ENCODE data around the gene ATAD2B. TPM values are rescaled to one million over a fixed set of nuclear protein-coding genes. Genes with fewer than 3 reads are reported as not detected.
"Not testable (repeated sequence)": the region's sequence is repeated elsewhere in the genome, so short reads cannot be mapped to it uniquely, and the experiment has no call there.

Gene ATAD2B
- total RNA-seq, 1 donor from 2014 or later, result 24.0 TPM

GRCh38 chr2:23793476-23793875 is 133.4 kb downstream of the ATAD2B start:
- DNase-seq (ENCODE audit: low spot score), result no peak

DNA sequence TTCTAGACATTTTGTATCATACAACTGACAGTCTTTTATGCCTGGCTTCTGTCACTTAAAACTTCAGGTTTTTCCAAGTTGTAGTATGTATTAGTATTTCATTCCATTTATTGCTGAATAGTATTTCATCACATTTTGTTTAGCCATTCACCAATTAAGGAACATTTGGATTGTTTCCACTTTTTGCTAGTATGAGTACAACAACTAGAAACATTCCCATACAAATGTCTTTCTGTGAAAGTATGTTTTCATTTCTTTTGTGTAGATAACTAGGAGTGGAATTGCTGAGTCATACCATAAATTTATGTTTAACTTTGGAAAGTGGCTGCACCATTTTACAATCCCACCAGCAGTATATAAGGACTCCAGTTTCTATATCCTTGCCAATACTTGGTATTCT is 135.9 kb downstream of the ATAD2B start:
- DNase-seq (ENCODE audit: low spot score), result no peak

- DNase-seq (ENCODE audit: low spot score), result no peak
Observed at GRCh38 chr2:23789012-23789411, 137.9 kb downstream of the ATAD2B start.

GRCh38 chr2:23788100-23788499 is 138.8 kb downstream of the ATAD2B start:
- DNase-seq (ENCODE audit: low spot score), result no peak

- no peak for DNase-seq (ENCODE audit: low spot score)
Observed at GRCh38 chr2:23784971-23785370, 142.0 kb downstream of the ATAD2B start.

- no peak for DNase-seq (ENCODE audit: low spot score)
Observed at GRCh38 chr2:23782646-23783045, 144.3 kb downstream of the ATAD2B start.

- no peak for DNase-seq (ENCODE audit: low spot score)
Observed at GRCh38 chr2:23782126-23782525, 144.8 kb downstream of the ATAD2B start.

DNA sequence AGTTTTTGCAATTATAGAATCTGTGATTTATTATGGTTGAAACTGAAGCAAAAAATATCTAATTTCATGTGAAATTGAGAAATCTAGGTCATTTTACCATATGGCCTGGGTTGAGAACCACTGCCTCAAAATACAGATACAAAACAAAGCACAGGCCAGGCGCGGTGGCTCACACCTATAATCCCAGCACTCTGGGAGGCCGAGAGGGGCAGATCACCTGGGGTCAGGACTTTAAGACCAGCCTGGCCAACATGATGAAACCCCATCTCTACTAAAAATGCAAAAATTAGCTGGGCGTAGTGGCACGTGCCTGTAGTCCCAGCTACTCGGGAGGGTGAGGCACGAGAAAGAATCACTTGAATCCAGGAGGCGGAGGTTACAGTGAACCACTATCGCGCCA is 146.5 kb downstream of the ATAD2B start:
- DNase-seq (ENCODE audit: low spot score), result not testable (repeated sequence)

DNA sequence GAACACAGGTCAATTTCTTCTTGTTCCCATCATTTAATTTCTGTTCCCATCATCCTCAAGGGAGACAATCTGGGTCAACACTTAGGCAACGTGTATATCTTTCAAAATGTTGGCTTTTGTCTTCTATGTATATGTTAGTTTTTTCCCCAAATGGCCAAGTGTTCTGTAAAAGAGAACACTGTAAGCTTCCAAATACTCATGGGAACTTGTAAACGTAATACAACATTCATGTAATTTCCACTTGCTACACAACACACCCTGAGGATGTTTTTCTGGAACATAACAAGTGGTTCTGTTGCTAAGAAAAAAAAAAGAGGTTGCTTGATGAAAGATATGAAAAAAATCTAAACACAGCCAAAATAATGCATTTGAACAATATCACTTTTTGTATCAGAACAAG is 149.1 kb downstream of the ATAD2B start:
- no peak for DNase-seq (ENCODE audit: low spot score)

DNA sequence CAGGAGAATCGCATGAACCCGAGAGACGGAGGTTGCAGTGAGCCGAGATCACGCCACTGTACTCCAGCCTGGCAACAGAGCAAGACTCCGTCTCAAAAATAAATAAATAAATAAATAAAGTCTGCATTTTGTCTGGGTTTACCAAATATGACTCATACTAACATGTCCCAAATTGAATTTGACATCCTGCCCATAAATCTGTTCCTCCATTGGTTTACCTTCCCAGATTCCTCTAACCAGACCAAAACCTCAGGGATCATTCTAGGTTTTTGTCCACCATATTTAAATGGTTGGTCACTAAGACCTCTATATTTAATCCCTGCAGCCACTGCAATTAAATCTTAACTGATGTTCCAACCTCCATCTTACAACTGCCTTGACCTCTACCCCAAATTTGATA is 150.9 kb downstream of the ATAD2B start:
- DNase-seq (ENCODE audit: low spot score), result no peak

GRCh38 chr2:23772684-23773083 is 154.2 kb downstream of the ATAD2B start:
- DNase-seq (ENCODE audit: low spot score), result no peak

- DNase-seq (ENCODE audit: low spot score), result no peak
Observed at GRCh38 chr2:23772056-23772455, 154.9 kb downstream of the ATAD2B start.

GRCh38 chr2:23769364-23769763 is 157.6 kb downstream of the ATAD2B start:
- DNase-seq (ENCODE audit: low spot score), result no peak

- DNase-seq (ENCODE audit: low spot score), result no peak
Observed at GRCh38 chr2:23767876-23768621, 158.9 kb downstream of the ATAD2B start.

DNA sequence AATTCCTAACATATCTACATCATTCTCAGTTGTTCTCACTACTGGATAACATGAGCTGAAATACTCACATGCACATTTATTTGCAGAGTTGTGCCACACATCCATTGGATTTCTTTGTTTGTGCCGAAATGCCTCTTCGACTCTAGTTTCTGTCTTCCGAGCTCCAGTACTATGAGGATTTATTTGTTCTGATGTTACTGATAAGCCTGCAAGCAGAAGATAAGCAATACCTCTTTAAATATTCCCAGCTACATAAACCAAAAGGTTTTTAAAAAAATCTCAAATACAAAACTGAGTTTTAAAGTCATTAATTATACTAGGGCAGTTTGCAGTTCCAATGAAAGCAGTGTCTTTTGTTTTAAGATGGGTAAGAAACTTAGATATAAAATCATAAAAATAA is 164.8 kb downstream of the ATAD2B start:
- DNase-seq (ENCODE audit: low spot score), result no peak

DNA sequence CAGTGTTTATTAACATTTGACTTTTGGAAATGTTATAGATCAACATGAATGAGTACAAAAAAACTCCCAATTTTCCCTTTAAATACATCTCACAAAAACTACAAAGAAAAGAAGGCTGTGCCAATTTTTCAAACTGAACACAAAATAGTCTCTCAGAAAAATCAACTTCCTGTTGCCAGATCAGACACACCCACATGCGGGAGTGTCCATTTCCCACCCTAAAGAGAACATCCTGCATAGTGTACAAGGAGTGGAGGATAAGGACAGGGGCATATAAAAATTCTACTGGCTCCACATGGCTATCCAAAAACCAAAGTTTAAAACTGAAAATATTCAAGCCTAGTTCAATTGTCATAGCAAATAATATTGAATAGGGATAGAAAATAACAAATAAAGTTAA is 165.3 kb downstream of the ATAD2B start:
- DNase-seq (ENCODE audit: low spot score), result no peak

GRCh38 chr2:23760736-23761135 is 166.2 kb downstream of the ATAD2B start:
- no peak for DNase-seq (ENCODE audit: low spot score)

DNA sequence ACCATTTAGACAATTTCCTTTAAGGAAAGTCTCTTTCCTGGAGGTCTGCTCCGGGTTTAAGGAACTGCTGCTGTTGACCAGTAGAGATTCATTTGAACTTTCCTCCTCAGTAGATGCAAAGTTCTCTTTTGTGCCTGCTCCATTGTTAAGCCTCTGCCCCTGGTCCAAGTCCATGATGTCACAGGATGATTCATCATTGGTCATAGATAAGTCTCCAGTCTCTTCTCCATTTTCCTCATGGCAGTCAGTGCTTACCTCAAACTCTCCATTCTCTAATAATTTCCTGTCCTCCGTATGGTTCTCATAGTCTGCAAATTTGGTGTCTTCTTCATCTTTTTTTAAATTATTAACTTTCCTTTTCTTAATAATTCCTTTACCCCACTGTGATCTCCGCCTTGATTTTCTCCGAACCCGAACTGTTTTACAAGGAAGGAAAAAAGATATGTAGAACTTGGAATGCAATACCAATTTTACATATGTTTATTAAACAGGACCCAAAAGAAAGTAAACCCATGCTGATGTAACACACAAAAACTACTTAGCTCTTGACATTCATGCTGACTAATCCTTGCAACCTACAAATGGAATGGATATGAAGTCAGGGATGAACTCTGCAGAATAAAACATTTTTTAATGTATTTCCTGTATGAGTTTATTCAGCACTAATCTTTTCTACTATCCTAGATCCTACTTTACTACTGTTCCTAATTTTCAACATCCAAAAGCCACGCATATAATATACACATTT is 169.1 kb downstream of the ATAD2B start:
- no peak for DNase-seq (ENCODE audit: low spot score)

GRCh38 chr2:23756593-23757292 is 170.2 kb downstream of the ATAD2B start:
- no peak for DNase-seq (ENCODE audit: low spot score)

- no peak for DNase-seq (ENCODE audit: low spot score)
Observed at GRCh38 chr2:23754970-23755369, 172.0 kb downstream of the ATAD2B start.

DNA sequence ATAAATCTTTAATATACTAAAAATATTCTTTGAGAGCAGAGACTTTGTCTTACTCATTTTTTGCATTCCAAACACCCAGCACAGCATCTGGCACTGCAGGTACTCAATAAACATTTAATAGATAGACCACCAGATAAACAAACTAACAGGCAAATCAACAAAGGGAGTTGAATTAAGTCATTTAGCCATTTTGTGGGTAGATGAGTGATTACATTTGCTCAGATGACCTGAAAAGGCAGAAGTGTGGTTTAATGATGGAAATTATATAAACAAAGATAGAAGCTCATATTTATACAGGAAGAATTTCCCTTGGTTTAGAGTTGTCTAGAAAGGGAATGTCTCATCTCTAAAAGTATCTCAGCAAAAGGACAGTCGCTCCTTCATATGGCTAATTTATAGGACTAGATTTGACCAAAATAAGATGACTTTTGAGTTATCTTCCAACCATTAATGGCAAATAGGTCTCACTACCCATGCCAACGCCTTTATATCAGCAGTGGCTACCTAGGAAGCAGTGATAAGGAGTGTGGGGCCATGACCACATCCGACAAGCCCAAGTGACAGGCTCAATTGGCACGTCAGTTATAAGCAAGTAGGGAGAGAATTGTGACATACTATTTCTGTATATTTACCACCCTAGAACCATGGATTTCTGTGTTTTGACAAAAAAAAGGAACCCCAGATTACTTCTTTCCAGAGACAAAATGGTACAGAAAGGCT is 173.5 kb downstream of the ATAD2B start:
- no peak for DNase-seq (ENCODE audit: low spot score)
